GM18519 (cell line): ENCODE data around the gene SMARCAD1.
"Not testable (repeated sequence)": the region's sequence is repeated elsewhere in the genome, so short reads cannot be mapped to it uniquely, and the experiment has no call there.

Source experiments
- ATAC-seq: cut with Tn5 transposase; IDR thresholded peaks from one replicate; pipeline ENCODE4 v1.9.1; 2021; ENCODE audit warnings: mild to moderate bottlenecking, moderate library complexity; ENCODE audit not compliant: unreplicated experiment, low FRiP score

Gene SMARCAD1

DNA sequence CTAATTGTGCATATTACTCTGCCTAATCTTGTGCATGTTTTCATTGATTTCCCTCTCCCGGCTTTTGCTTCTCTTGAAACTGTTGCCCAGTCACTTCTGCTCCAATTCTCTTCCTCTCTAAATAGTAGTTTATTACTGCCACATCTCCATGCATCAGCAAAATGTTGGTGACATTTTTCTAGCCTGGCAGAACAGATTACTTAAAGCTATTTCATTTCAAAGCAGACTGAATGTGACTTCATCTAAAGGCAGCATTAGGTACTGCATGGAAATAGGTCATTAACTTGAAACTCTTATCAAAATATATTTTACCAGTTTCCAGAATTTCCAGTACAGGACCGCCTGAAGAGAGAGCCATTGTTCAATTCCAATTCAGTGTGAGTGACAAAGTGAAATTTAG is 82.6 kb downstream of the SMARCAD1 start:
- ATAC-seq = no peak

DNA sequence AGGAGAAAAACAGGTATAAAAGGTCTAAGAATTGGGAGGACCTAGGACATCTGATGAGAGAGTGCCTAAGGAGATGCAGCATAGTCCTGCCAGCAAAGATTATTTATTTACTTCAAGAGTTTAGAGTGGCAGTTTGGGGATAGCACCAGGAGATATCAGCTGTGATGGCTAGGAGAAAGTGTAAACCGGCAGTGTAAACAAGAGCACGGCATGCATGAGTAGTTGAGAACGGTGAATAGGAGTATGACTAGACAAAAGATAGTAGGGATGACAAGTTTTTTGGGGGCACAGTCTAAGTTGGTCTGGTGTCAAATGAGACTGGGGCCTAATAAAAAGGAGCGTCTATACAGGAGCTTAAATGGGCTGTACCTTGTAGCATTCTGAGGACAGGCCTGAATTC is 86.3 kb downstream of the SMARCAD1 start:
- not testable (repeated sequence) for ATAC-seq

DNA sequence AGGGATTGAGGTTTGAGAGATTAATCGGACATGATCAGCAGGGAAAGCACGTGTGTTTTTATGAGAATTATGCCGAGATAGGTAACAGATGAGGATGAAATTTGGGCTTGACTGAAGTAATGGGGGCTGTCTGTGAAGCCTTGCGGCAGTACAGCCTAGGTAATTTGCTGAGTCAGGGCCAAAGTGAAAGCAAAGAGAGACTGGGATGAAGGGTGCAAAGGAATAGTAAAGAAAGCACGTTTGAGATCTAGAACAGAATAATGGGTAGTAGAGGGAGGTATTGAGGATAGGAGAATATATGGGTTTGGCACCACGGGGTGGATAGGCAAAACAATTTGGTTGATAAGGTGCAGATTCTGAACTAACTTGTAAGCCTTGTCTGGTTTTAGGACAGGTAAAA is 87.8 kb downstream of the SMARCAD1 start:
- not testable (repeated sequence) for ATAC-seq

DNA sequence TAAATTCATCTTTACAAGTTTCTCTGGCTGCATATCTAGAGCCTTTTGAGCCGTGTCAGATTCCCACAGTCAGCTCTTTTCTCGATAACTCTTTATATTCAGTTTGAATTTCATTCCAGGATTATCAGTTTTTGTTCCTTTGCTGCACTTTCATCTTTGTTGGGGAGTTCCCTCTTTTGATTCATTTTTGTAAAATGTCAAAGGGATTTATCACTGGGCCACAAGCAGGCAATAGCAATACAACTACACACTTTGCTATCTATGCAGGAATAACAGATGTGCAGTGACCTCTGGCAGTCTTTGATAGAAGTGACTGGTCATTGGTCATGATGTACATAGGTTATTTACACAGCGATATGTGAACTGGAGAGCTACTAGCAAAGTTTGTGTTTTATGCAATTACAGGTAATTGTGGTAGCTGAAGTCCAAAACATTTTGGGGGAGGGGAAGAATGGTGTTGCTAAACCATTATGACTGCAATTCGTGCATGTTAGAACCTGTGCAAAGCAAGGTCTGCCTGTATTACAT is 91.1 kb downstream of the SMARCAD1 start:
- no peak for ATAC-seq

DNA sequence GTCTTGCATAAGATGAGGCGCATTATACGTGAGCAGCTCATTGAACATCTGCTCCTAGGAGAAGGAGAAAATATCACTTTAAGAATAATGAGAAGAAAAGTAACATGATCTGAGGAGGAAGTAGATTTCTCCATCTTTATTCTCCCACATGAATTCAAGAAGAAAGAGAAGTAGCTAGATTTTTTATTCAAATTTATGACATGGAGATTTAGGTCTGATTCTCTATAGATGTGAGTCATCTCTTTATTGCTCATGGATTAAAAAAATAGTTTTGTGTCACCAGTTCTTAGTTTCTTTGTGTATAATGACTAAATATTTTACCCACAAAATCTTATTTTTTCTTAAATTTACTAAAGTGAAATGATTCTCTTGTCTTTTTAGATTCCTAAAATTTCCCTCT is 94.5 kb downstream of the SMARCAD1 start:
- no peak for ATAC-seq

DNA sequence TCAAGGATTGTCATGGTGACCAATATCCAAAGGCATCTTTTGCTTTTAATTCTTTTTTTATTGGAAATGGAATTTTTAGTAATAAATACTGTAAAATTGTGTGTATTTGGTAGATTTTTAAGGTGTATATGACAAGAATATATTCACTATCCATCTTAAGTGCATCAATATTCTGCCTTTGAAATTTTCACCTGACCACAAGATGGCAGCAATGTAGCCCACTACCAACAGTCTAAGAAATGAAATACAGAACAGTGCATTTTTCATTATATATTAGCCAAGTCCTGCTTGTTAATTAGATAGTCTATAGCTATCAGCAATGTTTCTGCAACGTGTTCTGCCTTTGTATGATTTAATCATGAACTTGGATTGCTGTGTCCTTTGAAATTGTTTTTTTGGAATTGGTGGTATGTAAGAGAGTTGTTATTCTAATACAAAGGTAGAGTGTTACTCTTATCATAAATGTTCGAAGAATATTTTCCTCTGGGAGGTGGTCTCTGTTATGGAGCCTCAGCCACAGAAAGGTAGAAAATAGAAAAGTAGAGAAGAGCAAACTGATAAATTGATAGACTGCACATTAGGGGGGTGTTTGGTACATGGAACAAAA is 96.8 kb downstream of the SMARCAD1 start:
- ATAC-seq = no peak

DNA sequence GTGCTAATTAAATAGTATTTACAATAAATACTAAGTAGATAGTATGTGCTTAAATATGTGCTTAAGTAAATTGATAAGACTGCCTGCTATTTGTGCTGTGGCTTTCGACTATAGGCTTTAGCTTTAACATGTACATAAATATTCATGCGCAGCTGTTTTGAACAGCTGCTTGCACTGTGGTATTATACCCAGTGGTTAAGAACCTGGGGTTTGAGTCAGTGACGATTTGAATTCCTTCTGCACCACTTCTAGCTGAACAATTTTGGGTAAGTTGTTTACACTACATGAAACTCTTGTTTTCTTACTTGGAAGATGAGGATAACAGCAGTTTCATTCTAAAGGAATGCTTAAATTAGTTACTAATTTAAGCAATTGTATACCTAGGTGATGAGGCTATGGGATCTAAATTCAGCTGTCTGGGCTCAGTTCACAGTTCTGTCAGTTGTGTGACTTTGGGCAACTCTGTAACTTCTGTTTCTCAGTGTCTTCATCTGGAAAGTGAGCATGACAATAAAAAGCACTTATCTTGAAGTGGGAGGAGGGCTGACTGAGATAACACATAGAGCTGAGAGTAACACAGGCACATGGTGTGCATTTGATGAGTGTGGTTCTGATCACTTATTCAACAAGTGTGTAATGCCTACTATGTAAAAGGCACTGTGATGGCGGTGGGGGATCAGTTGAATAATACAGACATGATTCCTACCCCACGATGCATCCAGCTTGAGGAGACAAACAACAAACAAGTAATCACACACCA is 98.0 kb downstream of the SMARCAD1 start:
- no peak for ATAC-seq

DNA sequence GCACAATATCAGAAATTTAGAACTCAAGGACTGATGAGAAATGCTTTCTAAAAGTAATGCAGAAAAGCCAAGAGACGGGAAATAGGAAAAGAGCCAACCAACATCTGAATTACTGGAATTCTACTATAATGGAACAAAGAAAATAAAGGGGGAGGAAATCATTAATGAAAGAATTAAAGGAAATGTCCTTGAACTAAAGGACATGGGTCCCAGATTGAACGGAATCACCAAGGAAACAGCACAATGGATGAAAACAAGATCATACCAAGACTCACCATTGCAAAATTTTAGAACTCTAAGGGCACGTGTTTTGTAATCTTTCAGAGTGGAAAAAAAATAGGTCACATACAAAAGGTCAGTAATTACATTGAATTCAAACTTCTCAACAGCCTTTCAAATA is 99.0 kb downstream of the SMARCAD1 start:
- no peak for ATAC-seq

DNA sequence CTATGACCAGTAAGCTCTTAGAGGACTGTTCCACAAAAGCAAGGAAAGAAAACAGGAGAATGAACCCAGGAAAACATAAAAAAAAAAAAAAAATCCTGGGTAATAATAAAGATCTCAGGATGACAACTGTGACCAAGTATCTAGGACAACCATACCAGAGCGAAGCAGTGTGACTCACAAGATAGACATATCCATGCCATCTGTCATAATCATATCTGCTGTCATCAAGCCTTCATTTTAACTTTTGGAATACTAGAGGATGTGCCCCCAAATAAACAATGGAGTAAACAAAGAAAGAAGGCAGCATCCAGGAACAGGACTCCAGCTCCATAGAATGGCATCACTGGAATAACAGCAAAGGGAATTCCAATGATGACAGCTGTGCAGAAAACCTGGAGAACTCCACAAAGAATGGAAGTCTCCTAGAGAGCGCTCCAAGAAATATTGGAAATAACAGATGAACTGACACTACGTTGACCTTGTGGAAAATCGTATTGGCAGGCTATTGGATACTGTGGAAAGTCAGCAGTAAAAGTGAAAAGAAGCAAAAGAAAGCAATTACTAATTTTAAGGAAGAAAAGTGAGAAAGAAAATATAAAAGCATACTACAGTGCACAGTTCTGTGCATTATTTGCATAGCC is 99.7 kb downstream of the SMARCAD1 start:
- ATAC-seq = no peak

DNA sequence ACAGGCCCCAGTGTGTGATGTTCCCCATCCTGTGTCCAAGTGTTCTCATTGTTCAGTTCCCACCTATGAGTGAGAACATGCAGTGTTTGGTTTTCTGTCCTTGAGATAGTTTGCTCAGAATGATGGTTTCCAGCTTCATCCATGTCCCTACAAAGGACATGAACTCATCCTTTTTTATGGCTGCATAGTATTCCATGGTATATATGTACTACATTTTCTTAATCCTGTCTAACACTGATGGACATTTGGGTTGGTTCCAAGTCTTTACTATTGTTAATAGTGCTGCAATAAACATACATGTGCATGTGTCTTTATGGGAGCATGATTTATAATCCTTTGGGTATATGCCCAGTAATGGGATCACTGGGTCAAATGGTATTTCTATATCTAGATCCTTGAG is 112.3 kb downstream of the SMARCAD1 start:
- not testable (repeated sequence) for ATAC-seq

DNA sequence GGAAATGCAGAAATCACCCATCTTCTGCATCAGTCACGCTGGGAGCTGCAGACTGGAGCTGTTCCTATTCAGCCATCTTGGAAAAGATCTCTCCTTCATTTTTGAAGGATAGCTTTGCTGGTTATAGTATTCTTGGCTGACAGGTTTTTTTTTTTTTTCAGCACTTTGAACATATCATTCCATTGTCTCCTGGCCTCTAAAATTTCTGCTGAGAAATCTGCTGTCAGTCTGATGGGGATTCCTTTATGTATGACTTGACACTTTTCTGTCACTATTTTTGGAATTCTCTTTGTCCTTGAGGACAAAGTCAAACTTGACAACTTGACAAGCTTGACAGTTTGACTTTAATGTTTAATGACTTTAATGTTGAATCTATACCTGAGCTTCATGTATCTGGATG is 118.2 kb downstream of the SMARCAD1 start:
- ATAC-seq = no peak

DNA sequence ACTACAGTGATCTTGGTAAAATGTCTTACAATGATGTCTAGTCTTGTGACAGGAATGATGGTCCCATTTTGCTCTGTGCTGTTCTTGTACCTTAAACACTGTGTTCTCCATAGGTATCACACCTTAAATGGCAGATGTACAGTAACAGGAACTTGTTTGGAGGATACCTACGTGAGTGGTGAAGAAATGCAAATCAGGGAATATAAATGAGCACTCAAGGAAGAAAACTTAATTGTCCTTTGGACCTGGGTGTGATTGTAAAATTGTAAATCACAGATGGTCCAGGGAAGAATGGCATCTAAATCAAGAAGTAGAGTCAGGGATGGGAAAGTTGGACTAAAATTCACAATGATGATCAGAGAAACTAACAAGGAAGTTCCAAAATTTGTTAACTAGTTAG is 122.3 kb downstream of the SMARCAD1 start:
- no peak for ATAC-seq

DNA sequence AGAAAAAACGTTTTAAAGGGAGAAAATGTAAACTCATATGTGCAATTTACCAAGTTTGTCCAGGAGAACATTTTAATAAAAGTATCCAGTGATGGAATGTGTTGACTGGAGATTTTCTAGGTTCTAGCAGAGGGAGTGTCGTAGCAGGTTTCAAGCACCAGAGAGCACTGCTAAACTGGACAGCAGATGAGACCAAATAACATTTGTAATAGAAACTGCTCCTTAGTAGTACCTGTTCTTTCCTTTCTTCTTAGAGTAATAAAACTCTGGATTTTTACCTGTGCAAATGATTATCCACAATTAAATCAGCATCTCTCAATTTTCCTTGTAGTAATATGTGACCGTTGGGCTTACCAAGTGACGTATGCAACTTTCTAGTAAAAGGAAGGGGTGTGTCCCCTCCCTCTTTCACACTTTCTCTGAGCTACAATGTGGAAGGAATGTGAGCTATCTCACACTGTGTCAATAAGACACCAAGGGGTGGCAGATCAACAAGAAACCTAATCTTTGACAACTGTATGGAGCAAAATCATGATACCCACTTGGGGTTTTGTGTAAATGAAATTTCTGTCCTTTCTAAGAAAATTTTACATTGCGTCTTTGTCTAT is 125.4 kb downstream of the SMARCAD1 start:
- ATAC-seq = no peak

DNA sequence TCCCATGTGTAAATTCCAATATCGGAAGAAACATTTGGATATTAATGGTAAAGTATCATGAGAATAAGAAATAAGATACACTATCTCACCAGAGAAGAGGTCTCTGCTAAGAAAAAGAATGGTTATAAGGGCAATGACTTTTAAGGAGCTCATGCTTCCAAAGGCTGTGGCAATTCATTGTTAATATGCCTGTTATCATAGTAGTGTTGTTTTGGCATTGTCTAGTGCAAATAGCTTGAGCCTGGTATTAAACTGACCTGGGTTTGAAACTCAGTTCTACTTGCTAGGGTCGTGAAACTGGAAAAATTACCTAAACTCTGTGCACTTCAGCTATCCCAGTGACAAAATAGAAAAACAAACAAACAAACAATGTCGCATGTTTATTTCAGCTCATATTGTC is 126.2 kb downstream of the SMARCAD1 start:
- ATAC-seq = no peak

DNA sequence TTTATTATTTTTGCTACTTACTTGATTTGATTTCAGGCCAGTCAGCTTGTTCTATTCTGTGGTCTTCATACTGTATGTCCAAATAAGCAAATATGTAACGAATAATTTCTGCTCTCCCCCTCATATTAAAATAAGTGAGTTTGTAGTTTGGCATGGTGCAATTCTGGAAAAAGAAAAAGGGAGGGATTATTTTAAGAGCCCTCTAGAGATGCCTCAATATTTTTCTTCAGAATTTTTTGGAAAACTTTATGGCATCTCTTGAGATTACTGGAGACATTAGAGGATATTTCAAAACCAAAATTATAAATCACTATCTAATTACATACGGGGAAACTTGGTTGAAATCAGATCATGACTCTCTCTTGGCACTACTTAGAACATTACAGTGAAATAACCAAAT is 126.8 kb downstream of the SMARCAD1 start:
- ATAC-seq = no peak

DNA sequence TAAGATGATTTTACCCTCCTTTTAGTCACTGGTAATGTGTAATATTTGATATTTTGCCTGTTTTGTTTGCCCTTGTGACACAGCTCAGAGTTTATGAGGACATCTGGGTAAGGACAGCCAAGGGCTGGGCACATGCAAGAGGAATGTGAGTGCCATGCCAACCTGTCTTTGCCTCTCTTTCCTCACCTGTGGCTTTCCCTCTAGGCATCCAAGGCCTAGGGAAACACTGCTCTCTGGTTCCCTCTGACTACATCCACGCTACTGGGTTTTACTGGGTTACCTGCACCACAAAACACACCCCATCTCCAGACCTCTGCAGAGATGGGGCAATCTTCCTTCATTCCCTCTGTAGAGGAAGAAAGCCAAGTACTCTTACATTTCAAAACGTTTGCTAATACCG is 127.3 kb downstream of the SMARCAD1 start:
- no peak for ATAC-seq

DNA sequence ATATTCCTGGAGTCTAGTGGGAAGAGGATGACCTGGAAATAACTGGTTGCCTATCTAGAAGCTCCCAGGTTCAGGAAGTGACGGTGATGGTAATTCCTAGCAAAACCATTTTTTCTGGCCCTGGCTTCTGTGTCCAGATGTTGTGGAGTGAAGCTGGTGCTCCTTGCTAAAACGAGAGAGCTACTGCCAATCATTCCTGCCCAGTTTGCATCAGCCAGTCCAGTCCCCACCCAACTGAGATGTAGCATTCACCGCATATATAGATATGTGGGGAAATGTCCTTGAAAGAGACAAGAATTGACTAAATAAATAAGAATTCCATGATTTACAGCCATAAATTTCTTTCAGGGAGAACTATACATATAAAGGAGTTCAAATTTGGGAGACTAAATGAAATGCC is 128.6 kb downstream of the SMARCAD1 start:
- ATAC-seq = no peak

DNA sequence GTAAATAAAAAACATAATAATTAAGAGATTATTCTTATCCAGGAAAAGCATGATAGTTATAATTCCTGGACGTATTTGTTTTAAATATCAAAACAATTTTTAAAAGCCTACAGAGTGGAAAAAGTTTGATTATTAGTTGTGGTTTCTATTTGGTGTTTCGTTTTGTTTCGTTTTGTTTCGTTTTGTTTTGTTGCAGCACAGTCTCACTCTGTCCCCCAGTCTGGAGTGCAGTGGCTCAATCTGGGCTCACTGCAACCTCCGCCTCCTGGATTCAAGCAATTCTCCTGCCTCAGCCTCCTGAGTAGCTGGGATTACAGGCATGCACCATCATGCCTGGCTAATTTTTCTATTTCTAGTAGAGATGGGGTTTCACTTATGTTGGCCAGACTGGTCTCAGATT is 129.1 kb downstream of the SMARCAD1 start:
- not testable (repeated sequence) for ATAC-seq

DNA sequence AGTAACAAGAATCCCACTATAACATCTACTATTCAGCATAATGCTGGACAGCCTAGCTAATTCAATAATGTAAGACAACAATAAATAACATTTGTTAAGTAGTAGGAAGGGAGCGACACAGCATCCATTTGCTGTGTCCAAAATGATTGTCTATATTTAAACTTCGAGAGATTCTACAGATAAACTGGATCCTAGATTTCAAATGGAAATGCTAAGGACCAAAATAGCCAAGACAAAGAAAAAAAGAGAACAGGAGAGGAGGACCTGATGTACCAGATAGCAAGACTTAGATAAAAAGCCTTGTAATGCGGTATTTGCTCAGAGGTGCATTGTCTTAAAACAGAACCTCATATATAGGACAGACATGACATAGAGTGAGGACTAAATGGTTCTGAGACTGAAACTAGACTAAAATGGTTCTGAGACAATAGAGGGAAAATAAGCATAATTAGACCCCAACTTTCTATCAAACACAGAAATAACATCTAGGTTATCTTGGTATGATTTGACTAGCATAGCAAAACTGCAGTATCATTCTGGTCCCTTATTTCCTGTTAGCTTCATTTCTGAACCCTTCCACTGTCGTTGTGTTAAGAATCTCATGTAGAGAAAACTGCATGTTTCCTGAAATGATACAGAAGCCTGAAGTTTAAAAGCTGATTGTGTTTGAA is 131.2 kb downstream of the SMARCAD1 start:
- ATAC-seq = peak; percentile 87

DNA sequence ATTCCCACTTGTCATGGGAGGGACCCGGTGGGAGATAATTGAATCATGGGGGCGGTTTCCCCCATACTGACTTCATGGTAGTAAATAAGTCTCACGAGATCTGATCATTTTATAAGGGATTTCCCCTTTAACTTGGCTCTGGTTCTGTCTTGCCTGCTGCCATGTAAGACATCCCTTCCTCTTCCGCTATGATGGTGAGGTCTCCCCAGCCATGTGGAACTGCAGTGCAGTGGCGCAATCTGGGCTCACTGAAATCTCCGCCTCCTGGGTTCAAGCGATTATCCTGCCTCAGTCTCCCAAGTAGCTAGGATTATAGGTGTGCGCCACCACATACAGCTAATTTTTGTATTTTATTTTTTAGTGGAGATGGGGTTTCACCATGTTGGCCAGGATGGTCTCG is 132.1 kb downstream of the SMARCAD1 start:
- peak; percentile 24 for ATAC-seq
